GM21528 (cell line): Measurements from ENCODE around the gene SYT15.
A peak's percentile ranks its signal among the peaks of the same experiment; 100 is the strongest.
"Not testable (repeated sequence)": the region's sequence is repeated elsewhere in the genome, so short reads cannot be mapped to it uniquely, and the experiment has no call there.

Experiments used
- ATAC-seq: cut with Tn5 transposase; IDR thresholded peaks from one replicate; pipeline ENCODE4 v1.9.1; 2021; ENCODE audit warnings: mild to moderate bottlenecking, moderate library complexity; ENCODE audit not compliant: unreplicated experiment, low FRiP score

Gene SYT15

DNA sequence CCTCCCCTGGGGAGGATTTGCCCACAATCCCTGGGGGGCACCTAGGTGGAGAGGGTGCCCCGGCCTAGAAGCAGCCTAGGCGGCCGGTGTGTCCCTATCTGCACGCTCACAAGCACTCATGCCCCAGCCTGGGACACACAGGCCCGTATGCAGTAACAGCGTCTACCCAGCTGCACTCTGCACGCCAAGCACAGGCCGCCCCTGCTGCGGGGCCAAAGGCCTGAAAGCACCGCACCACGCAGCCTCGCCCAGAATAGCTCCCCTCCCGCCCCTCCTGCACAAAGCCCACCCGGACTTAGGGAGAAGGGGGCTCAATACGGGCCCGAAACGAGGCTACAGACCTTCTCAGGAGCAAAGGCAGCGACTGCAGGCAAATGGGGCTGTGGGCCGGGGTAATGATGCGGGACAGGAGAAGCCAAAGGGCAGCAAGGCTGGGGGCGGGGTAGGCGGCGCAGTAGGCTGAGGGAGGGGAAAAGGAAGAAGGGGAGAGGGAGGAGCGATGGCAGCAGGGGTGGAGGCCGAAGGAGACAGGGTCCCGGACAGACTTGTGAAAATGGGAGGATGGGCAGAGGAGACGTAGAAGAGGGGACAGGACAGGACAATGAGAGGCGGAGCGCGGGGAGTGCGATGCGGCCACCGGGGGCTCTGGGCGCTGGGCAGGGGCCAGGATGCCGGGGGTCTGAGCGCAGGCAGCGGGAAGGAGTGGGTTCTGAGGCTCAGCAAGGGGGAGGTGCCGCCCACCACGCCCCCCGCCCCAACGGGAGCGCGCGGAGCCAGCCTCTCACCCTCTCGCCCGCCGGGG, 23.0 kb upstream of the SYT15 start:
- ATAC-seq: no peak

DNA sequence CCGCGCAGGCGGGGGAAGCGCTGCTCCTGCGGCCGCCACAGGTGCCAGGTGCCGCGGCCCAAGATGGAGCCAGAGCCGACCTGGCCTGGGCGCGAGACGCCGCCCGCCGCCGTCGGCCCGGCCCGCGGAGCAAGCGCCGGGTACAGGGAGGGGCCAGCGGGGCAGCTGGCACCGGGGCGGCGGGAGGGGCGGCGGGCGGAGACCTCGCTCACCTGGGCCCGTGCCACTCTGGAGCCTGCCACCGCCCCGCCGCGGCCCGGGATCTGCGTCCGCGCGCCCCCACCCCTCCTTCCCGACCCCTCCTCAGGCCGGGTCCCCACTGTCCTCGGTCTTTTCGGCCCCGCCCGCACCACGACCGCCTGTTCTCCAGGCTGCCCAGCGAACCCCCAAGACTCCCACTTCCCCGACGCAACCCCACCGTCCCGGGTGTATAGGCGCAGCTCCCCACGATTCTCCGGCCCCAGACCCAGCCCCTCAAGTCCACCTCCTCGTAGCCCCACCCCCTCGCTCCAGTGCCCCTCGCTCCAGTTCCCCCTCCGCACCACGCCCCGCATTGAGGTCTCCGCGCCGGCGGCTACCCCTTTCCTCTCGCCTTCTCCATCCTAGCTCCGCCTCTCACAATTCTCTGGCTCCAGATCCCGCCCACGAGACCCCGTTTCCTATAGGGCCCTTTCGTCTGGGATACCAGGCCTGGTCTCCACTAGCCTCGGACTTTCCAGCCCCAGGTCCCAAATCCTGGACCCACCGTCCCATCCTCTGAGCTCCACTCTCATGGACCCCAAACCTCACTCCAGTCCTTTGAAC, 22.2 kb upstream of the SYT15 start, which contains the start of gene GPRIN2:
TSS of gene GPRIN2 (minus strand) at position 144 of the 804 bp plus-strand sequence. CDS start 5,922 bp downstream, outside the sequence.
- no peak for ATAC-seq

DNA sequence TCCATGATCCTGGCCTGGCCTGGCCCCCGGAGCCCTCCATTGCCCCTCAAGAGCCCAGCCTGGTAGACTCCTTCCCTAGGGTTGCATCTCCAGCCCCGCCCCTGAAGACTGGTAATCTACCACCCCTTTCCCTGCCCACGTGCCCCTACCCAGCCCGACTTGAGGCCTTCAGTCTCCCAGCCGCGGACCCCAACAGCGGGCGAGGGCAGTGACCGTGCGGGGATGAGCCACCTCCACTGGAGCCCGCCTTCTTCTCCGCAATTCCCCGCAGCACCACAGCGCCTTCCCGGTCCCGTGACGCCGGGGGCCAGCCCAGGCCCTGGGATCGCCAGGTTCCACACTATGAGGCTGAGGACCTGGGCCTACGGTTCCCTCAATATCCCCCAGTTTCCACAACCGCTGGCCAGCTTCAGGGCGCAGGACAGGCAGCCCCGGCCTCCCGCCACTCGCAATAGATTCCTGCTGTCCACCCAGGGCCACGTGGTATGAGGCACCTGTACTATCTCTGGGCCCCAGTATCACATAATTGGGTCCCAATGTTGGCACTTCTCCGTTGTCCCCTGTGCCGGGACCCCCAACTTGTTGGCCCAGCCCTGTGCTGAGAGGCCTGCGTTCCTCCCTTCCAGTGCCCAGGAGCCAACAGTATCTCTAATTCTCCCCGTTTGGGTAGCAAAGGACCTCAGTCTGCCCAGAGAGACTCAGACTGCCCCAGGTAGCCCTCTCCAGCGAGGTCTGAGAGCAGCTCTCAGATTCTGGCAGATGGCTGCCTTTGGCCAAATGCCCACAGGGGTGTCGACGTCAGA, 21.4 kb upstream of the SYT15 start:
- no peak for ATAC-seq

DNA sequence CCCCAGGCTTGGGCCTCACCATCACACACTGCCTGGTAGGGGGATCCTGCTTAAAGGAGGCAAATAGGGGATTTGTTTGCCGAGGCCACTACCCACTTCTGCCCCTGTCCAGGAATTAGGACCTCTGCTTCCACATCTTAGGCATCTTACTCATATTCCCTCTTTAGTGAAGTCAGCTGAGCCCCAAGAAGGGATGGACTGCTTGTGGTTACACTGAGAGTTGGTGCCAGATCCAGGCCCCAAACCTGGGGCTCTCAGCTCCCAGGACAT, 20.9 kb upstream of the SYT15 start:
- ATAC-seq: no peak

DNA sequence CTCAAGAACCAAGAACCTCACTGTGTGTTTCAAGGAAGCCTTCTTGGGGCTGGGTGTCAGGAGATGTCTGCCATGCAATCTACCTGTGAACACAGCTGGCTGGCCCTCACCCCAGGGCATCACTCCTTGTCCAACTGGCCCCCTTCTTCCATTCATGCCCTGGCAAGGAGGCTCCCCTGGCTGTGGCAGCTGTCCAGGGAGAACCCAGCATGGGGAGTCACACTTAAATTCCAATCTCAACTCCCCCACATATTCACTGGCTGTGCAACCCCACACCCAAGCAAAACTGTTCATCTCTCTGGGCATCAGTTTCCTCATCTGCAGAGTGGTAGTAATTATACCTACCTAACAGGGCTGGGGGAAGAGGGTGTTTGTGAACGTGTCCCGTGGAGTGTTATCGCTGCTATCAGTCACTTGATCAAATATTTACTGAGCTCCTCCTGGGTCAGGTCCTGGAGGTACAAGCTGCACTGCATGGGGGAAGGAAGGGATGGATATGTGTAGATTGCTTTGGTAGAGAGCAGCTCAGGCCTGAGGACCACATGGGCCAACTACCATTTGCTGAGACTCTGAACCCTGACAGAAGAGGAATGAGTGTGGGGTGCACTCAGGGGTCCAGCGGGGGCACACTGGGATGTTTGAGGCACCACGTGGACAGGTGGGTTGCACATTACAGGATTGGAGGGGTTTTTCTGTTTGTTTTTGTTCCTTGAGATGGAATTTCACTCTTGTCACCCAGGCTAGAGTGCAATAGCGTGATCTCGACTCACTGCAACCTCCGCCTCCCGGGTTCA, 20.3 kb upstream of the SYT15 start:
- ATAC-seq: no peak

DNA sequence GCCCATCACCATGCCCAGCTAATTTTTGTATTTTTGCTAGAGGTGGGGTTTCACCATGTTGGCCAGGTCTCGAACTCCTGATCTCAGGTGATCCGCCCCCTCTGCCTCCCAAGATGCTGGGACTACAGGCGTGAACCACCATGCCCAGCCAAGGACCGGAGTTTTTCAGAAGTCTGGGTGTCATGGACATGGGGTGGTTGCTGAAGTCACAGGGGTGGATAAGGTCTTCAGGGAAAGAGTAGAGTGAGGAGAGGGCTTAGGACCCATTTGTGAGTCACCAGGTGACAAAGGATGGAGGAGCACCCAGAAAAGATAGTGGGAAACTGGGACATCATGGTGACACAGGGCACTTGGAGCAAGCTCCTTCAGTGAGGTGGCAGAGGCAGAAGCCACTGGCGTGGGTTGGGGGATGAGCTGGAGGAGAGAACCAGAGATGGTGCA, 19.7 kb upstream of the SYT15 start:
- ATAC-seq: no peak

DNA sequence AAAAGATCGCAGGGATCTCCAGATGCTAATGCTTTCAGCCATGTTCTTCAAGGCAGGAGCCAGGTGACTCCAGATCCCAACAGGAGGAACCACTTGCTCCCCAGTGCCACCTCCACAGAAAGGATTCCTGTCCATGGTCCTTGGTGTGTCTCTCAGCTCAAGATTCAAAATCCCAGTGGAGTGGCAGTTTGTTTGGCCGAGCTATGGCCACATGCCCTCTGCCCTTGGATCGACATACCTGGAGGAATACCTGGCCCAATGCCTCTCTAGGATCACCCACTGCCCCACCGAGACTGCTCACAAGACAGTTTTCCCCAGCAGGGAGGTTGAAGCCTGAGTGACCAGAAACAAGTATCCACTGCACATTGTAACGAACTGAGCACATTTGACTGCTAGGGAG, 18.5 kb upstream of the SYT15 start:
- no peak for ATAC-seq

DNA sequence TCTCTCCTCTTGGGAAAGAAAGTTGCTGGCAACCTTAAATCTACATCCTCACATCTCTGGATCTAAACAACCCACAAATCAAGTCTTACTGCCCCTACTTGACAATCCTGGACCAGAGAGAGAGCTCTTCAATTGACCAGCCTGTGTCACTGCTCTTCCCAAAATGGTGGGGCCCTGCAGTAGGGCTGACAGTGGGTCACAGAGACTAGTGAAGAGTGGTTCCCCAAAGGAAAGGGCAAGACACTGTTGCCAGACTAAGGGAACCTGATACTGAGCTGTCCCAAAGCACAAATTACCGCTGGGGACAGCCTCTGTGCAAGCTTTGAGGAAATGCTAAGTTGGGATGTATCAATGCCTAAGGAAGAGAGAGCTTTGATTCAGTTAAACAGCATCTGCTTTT, 18.0 kb upstream of the SYT15 start:
- ATAC-seq: no peak

DNA sequence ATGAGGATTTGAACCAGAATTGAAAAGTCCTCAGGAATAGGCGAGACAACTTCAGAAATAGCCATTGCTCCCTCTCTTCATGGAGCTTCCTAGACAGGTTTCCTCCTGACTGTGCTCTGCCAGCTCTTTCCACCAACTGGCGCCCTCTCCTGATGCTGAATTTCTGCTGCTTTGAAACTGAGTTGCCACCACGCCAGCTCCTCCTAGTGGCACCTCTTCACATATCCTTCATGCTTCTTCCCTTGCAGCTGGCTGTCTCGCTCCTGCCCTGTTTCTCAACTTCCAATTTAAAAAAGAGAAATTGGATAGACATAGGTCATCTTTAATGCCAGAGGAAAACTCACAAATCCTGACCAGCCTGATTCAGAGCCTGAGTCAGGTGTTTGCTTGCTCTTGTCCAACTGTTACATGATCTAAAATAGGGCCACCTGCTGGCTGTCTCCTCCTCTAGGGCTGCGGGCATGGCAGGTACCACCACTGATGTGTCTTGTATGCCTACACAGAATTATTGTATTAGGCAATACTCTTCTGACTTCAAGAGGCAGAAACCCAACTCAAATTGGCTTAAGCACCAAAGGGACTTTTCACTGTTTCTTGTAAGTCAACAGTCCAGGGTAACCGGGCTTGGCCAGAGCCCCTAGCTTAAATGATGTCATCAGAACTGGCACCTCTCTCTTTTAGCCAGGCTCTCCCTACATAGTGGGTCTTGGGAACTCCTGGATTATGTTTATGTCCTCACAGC, 13.2 kb upstream of the SYT15 start:
- ATAC-seq: peak; percentile 66

DNA sequence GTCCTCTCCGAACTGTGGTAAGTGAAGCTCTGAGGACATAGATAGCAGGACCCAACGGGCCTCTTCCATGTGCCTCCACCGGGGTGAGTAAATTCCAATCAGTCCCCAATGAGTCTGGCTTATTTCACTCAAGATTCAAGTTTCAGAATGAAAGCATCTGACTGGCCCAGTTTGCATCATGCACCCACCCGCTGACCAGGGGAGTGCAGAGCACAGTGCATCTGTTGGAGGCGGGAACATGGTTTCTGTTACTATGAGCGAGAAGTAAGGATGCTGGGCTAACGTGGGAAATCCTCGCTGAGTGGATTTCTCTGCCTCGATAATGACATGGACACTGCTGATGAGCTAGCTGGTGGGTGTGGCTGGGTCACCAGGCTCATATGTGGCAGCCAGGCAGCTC, 11.8 kb upstream of the SYT15 start:
- ATAC-seq: not testable (repeated sequence)

DNA sequence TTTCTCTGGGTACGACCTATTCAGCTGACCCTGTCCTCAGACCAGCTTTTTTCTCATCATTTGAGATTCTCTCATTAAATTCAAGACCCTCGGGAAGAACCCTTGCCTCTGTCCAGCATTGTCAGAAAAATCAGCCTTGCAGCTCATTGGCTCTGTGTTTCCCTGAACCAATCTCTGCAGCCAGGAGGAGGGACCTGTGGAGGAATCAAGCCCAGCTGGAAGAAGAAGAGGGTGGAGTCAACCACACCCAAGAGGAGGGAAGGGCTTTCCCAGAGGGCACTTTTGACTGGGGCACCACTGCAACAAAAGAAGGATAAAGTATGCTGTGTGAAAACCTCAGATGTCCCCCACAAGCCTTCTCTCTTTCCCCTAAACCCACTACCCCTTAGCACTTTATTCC, 8.3 kb upstream of the SYT15 start:
- not testable (repeated sequence) for ATAC-seq

DNA sequence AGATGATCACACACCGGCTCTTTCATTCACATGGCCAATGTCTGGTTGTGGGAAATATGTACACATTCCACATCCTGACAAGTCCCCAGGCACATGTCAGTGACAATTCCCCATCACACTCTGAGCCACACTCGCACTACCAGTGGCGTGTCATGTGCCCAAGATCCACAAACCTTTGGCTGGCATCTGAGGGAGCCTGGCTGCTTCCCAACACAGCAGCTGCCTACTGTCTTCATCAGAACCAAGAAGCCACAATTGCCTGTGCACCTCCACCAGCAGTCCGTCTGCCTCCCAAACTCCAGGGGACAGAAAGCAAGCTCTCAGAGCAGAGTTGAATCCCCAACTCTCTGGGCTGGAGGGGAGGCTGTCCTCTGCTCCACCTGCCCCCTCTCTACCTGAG, 6.2 kb upstream of the SYT15 start:
- ATAC-seq: not testable (repeated sequence)

DNA sequence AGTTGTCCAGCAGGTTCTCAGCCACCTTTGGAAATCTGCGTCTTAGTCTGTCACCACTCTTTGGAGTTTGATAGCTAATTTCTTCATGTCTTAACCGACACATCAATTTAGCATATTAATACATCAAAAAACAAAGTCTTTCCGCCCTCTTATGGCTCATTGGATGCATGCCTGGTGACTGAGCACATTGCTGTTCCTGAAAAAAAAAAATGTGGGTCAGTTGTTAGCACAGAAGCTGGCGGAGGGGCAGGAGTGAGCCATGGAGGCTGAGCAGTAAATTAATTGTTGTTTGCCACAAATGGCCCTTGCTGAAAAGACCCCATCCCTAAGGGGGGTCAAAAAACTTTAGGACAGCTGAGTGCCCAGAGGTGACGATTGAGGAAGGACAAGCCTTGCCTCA, 5.6 kb upstream of the SYT15 start:
- not testable (repeated sequence) for ATAC-seq

DNA sequence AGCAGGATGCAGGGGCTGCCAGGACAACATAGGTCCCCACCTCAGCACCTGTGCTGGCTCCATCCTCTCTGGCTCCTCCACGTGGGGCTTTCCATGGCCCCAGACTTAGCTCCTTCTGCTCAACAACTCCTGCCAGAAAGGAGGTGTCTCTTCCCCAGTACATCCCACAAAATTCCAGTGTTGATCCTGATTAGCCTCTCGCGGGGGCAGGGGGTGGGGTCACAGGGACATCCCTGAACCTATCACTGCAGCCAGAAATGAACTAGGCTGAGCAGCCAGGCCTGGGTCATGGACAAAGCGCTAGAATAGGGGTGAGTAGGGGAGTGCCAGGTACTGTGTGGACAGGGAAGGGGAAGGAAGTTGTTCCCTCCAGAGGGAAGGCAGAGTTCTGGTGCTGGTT, 5.0 kb upstream of the SYT15 start:
- not testable (repeated sequence) for ATAC-seq

DNA sequence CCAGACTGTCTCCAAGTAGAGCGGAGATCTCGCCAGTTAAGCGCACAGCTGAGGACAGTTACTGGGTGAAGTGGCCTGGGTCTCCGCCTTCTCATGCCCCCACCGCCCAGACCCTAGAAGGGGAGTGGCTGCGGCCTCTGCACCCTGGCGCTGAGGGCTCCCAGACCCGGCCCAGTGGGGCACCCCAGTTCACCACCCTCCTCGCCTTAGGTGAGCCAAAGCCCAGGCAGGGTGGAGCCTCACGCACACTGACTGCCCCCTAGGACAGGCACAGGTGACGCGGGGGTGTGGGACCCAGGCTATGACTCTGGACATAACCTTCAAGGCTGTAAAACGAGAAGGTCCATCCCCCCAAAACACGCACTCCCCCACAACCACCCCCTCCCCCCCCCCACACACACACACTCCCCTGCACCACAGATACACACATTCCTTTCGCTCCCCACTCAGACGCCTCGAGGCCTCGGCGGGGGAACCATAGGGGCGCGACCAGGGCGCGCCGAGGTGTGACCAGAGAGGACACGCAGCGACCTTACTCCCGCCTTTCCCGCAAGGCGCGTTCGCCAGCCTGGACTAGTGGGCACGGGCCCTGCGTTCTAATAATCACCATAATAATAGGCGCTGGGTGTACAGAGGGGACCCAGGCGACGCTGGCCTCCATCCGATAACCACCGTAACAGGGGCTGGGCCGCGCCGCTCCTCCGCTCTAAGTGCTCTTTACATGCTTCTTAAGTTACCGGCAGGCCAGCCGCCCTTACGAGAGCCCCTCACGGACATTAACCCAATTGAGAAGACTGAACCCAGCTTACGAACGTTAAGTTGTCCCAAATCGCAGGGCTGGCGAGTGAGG, 1.1 kb upstream of the SYT15 start:
- not testable (repeated sequence) for ATAC-seq

DNA sequence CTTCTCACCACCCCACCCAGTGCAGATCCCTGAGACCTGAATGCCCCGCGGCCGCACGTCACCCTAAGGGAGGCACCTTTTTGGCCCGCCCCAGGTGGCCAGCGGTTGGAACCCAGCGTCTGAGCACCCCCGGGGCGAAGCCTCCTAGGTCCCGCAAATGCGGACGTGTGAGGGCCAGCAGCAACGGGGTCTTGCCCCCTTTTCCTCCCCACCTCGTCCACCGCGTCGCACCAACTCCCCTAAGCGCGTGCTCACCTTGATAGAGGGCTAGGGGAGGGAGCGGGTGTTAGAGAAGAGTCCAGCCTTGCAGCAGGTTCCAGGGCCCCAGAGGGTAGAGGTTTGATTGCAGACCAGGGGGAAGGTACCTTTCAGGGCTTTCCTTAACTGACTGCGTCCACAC, 450 bp downstream of the SYT15 start:
- ATAC-seq: not testable (repeated sequence)

DNA sequence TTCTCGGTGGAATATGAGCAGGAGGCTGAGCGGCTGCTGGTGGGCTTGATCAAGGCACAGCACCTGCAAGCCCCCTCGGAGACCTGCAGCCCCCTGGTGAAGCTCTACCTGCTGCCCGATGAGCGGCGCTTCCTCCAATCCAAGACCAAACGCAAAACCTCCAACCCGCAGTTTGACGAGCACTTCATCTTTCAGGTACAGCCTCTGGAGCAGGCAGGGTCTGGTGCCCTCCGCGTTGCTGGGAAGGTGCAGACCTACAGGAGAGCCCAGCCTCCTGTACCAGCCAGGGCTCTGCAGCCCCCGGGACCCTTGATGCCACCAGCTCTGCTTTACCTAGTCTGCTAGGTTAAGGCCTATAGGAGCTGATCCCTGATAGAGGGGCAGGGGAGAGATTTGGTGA, 3.1 kb downstream of the SYT15 start:
- not testable (repeated sequence) for ATAC-seq

DNA sequence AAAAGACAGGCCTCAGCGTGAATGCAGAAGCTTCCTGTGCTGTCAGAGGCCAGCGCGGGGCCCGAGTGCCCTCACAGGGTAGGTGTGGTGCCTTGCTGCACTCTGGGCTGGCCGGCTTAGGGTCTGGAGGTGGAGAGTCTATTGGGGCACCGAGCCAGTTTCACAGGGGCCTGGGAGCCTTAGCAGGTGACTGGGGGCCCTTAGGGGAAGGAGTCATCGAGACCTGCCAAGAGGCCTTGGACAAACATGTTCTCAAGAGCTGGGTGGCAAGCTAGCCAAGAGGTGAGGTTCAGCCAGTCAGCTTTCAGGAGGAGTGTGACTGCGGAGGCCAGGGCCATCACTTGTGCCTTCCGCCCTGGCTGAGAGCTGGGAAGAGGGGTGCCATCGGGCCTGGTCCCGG, 3.6 kb downstream of the SYT15 start:
- not testable (repeated sequence) for ATAC-seq

DNA sequence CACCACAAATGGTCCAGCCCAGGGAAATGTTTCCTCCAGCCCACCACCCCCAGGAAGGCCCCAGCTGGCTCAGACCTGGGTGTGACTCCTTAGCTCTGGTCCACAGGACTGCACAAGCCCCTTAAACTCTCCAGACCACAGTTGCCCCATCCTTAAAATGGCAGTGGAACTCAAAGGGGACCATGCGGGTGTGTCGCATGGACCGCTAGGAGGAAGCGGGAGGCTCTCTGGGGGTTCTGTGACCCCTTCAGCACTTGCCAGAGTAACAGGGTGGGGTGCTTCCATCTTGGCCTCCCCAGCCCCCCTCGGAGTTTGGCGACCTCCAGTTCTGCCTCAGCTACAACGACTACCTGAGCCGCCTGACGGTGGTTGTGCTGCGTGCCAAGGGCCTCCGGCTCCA, 5.3 kb downstream of the SYT15 start:
- not testable (repeated sequence) for ATAC-seq
